Measurements from ENCODE around the gene ACR. TPM values are rescaled to one million over a fixed set of nuclear protein-coding genes. Genes with fewer than 3 reads are reported as not detected.
A peak's percentile ranks its signal among the peaks of the same experiment; 100 is the strongest.

ACR gene
- total RNA-seq, 2 donors from 2014 or later: not detected

GRCh38 chr22:50730013-50730891, 7.8 kb upstream of the ACR start:
- Histone ChIP-seq H3K9me3 (no peaks in the 10 kb centered on the region), H3K36me3 (replicated peaks in 1 of 2; ENCODE audit: insufficient read depth in 1 of 2, low read depth in 2 of 2) (no peaks in the 10 kb centered on the region), H3K4me1 (peaks cover 10% of the 10 kb centered on the region), H3K27me3 (peaks cover 0 to 5% of the 10 kb centered on the region in 2 donors), H3K4me3 (no peak overlapping the region), H3K27ac (no peak overlapping the region)
- TF ChIP-seq CTCF (IDR thresholded peaks at IDR 0.05): no peak
- no peak for TF ChIP-seq POLR2A (IDR thresholded peaks at IDR 0.05)
- intact Hi-C loops (cut with DNase I): no loop called here
- DNase-seq (peak in 1 of 4 donors; percentile 7), ATAC-seq (no peak)
- WGBS, 2 donors: 52 to 61% methylated on average over 35 to 49 of the region's 54 CpGs

- H3K36me3 ChIP-seq (replicated peaks in 1 of 2; ENCODE audit: insufficient read depth in 1 of 2, low read depth in 2 of 2): no peaks in the 10 kb centered on the region
- H3K4me1 ChIP-seq: peaks cover 10% of the 10 kb centered on the region
- no peak overlapping the region for H3K27ac ChIP-seq
- H3K9me3 ChIP-seq: no peaks in the 10 kb centered on the region
- TF ChIP-seq CTCF (IDR thresholded peaks at IDR 0.05): no peak
- TF ChIP-seq POLR2A (IDR thresholded peaks at IDR 0.05): no peak
- ATAC-seq (no peak), DNase-seq (peak in 1 of 4 donors; percentile 20)
- intact Hi-C loops (cut with DNase I): no loop called here
- 22% methylated on average over 70 of the region's 76 CpGs; no CpG with 5 or more reads in 1 of the 2 donors for WGBS, 2 donors
- H3K27me3 ChIP-seq: peaks cover 0 to 5% of the 10 kb centered on the region in 2 donors
- no peak overlapping the region for H3K4me3 ChIP-seq
Observed at GRCh38 chr22:50730941-50731661, 6.9 kb upstream of the ACR start.

GRCh38 chr22:50731811-50732624, 6.0 kb upstream of the ACR start:
- intact Hi-C loops (cut with DNase I): no loop called here
- no peak overlapping the region for H3K27ac ChIP-seq
- H3K27me3 ChIP-seq: peaks cover 0 to 5% of the 10 kb centered on the region in 2 donors
- H3K4me1 ChIP-seq: peaks cover 10% of the 10 kb centered on the region
- H3K36me3 ChIP-seq (replicated peaks in 1 of 2; ENCODE audit: insufficient read depth in 1 of 2, low read depth in 2 of 2): no peaks in the 10 kb centered on the region
- ATAC-seq (peak; percentile 73), DNase-seq (peak; percentile 25 to 47 (median 42))
- no peak for TF ChIP-seq POLR2A (IDR thresholded peaks at IDR 0.05)
- TF ChIP-seq CTCF (IDR thresholded peaks at IDR 0.05): peak; percentile 46 to 75 (median 67)
- H3K4me3 ChIP-seq: no peak overlapping the region
- 25 to 33% methylated on average over 12 to 28 of the region's 32 CpGs for WGBS, 2 donors
- no peaks in the 10 kb centered on the region for H3K9me3 ChIP-seq

GRCh38 chr22:50732681-50733080, 5.3 kb upstream of the ACR start:
- 68 to 69% methylated on average over 12 of the region's 12 CpGs for WGBS, 2 donors
- Histone ChIP-seq H3K9me3 (no peaks in the 10 kb centered on the region), H3K36me3 (replicated peaks in 1 of 2; ENCODE audit: insufficient read depth in 1 of 2, low read depth in 2 of 2) (no peaks in the 10 kb centered on the region), H3K27me3 (peaks cover 0 to 5% of the 10 kb centered on the region in 2 donors), H3K4me3 (no peak overlapping the region), H3K4me1 (peaks cover 10% of the 10 kb centered on the region), H3K27ac (no peak overlapping the region)
- intact Hi-C loops (cut with DNase I): no loop called here
- ATAC-seq (no peak), DNase-seq (no peak)
- TF ChIP-seq CTCF (IDR thresholded peaks at IDR 0.05) (no peak), POLR2A (IDR thresholded peaks at IDR 0.05) (no peak)

Measured in body of pancreas (tissue), 4 donors.